Measurements from ENCODE around the gene VPS35L. TPM values are rescaled to one million over a fixed set of nuclear protein-coding genes. Genes with fewer than 3 reads are reported as not detected.

Gene VPS35L
- total and polyA plus RNA-seq, 2 of the 13 experiments (the other 11 are each of a cell fraction or from before 2014, with no cell fraction given) = 1.4 to 1.6 TPM

- TF ChIP-seq LRRFIP1 (CRISPR knock-in tag; conservative IDR thresholded peaks at IDR 0.05) (no peak), EEA1 (CRISPR knock-in tag; IDR thresholded peaks at IDR 0.05; ENCODE audit: borderline replicate concordance) (no peak), ZNF746 (CRISPR knock-in tag; IDR thresholded peaks at IDR 0.05) (no peak), ZNF891 (CRISPR knock-in tag; IDR thresholded peaks at IDR 0.05) (no peak), ZNF605 (CRISPR knock-in tag; IDR thresholded peaks at IDR 0.05) (no peak), PAX8 (CRISPR knock-in tag; IDR thresholded peaks at IDR 0.05; ENCODE audit: borderline replicate concordance) (peak; percentile 91; the same call in 1 of the 2 replicates), HIC2 (CRISPR knock-in tag; IDR thresholded peaks at IDR 0.05; ENCODE audit: low read depth) (0 out of 2 replicates have a peak, but pooled peaks have one; percentile 39), MED8 (CRISPR knock-in tag; IDR thresholded peaks at IDR 0.05; ENCODE audit: insufficient replicate concordance) (no peak), ZNF142 (CRISPR knock-in tag; IDR thresholded peaks at IDR 0.05) (no peak), ZNF556 (CRISPR knock-in tag; IDR thresholded peaks at IDR 0.05; ENCODE audit: borderline replicate concordance) (0 out of 2 replicates have a peak, but pooled peaks have one; percentile 56), ZMYM4 (CRISPR knock-in tag; IDR thresholded peaks at IDR 0.05) (peak; percentile 59; the same call in 1 of the 2 replicates), ZNF468 (CRISPR knock-in tag; IDR thresholded peaks at IDR 0.05) (no peak), CEBPZ (IDR thresholded peaks at IDR 0.05; ENCODE audit: low read length) (no peak), ZNF737 (CRISPR knock-in tag; IDR thresholded peaks at IDR 0.05; ENCODE audit: borderline replicate concordance) (no peak)
Measured at GRCh38 chr16:19542138-19542821, 13.2 kb upstream of the VPS35L start (continued).

Data from HepG2 (cell line).